GM19397 (cell line): ENCODE results near the gene RNF41.

ENCODE experiments used
- ATAC-seq: cut with Tn5 transposase; IDR thresholded peaks from one replicate; pipeline ENCODE4 v1.9.1; 2021; ENCODE audit warnings: mild to moderate bottlenecking, moderate library complexity; ENCODE audit not compliant: unreplicated experiment

The RNF41 gene

GRCh38 chr12:56154818-56155217 lies 66.9 kb downstream of the RNF41 start:
- no peak for ATAC-seq

- no peak for ATAC-seq
Observed at GRCh38 chr12:56154246-56154771, 67.4 kb downstream of the RNF41 start.

GRCh38 chr12:56153678-56154065 lies 68.0 kb downstream of the RNF41 start:
- no peak for ATAC-seq

- ATAC-seq, result no peak
Observed at GRCh38 chr12:56152756-56153677, 68.7 kb downstream of the RNF41 start.
